ENCODE results near the gene CCZ1B.
A peak's percentile ranks its signal among the peaks of the same experiment; 100 is the strongest.
"Not testable (repeated sequence)": the region's sequence is repeated elsewhere in the genome, so short reads cannot be mapped to it uniquely, and the experiment has no call there.

CCZ1B gene

GRCh38 chr7:6830026-6830425, 4.0 kb upstream of the CCZ1B start:
- DNase-seq = not testable (repeated sequence)

DNA sequence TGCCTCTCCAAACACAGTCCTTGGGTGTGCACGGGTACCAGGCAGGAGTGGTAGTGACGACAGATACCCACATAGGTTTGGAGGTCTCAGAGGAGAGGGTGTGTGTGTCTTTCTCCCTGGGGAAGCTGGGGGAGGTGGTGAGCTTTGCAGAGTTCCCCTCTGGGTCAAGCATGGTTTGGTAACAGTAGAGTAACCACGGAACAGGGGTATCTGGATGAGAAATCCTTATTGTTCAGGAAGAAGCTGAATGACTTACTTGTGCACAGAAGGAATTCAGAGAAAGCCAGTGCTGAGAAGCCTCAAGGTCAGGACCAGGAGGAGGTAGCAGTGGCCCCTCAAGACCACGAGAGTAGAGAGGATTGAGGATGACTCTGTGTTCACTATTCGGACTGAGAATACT, 3.5 kb upstream of the CCZ1B start:
- DNase-seq = not testable (repeated sequence)

- DNase-seq = peak; percentile 70
Measured at GRCh38 chr7:6827180-6827579, 1.1 kb upstream of the CCZ1B start.

DNA sequence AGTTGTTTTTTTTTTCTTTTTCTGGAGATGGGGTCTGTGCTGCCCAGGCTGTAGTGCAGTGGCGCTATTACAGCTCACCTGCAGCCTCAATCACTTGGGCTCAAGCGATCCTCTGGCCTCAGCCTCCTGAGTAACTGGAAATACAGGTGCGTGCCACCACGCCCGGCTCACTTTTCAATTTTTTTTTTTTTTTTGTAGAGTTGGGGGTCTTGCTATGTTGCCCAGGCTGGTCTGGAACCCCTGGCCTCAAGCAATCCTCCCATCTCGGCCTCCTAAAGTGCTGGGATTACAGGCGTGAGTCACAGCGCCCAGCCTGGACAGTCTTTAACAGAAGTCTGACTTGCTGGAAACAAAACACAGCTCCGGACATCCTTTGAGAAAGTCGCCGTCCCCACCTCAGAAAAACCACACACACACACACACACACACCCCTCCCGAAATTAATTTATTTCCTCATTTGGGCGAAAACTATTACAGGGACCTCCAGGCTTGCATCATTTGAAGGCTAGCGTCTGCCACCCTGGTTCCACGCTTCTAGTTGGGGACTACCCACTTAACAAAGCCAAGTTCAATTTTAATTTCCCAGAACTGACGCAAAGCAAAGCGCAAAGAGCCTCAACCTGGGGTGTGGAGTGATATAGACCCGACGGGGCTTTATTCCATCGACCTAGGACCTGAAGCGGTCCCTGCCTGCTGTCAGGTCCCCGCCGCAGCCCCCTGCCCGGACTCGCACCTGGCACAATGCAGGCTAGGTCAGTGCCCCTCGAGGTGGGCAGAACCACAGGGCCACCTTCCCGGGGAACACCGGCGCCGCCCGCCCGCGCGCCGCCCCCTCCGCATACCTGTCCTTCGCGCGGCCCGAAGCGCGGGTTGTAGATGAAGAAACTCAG, 594 bp downstream of the CCZ1B start:
- not testable (repeated sequence) for DNase-seq

DNA sequence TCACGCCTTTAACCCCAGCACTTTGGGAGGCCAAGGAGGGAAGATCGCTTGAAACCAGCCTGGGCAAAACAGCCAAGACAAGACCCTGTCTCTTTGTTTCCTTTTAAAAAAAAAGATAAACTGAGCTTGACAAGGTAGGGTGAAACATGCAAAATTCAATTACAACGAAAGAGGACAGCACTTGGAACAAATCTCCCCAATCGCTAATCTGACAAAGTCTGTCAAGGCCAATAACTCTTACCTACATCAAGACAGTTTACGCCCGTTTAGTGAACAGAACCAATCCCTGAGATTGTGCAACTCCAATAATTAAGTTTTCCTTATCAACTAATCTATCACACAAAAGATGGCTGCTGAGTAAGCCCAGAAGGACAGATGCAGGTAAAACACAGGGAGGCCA, 4.5 kb downstream of the CCZ1B start:
- DNase-seq = not testable (repeated sequence)

- DNase-seq = not testable (repeated sequence)
Measured at GRCh38 chr7:6815470-6815869, 10.6 kb downstream of the CCZ1B start.

- DNase-seq = not testable (repeated sequence)
Measured at GRCh38 chr7:6813011-6813410, 13.1 kb downstream of the CCZ1B start.

GRCh38 chr7:6807959-6808358, 18.1 kb downstream of the CCZ1B start:
- DNase-seq = not testable (repeated sequence)

DNA sequence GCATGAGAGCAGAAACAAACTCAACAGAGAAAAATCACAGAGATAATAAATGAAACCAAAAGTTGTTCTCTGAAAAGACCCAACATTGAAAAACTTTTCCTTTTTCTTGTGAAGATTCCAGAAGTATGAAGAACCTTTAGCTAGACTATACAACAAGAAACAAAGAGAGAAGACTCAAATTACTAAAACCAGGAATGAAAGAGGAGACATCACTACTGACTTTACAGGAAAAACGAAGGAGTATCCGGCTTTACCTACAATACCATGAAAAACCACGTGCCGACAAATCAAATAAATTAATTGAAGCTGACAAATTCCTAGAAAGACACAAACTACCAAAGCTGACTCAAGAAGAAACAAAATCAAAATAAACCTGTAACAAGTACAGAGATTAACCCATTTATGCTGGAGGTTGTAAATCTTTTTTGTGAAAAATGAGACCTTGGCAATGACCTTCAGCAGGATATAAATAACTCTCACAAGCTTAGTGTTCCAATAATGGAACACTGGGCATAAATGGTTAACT, 18.6 kb downstream of the CCZ1B start:
- DNase-seq = not testable (repeated sequence)

GRCh38 chr7:6800331-6800730, 25.7 kb downstream of the CCZ1B start:
- DNase-seq = not testable (repeated sequence)

DNA sequence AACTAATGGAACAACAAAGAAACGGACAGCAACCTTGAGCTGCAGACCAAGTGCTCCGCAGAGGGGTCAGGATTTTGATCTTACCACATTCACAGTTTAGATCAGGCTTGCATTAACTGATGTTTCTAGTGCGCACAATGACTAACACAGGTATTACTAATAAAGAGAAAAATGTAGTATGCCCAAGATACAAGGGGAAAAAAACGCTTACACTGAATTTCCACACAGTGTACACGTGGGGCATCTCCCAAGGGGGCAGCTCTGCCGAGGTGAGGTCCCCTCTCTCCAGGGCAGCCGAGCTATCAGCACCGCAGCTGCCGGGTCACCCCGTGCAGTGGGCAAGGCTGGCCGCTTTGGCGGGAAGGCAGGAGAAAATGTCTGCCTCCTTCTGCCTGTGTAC, 26.2 kb downstream of the CCZ1B start:
- not testable (repeated sequence) for DNase-seq

DNA sequence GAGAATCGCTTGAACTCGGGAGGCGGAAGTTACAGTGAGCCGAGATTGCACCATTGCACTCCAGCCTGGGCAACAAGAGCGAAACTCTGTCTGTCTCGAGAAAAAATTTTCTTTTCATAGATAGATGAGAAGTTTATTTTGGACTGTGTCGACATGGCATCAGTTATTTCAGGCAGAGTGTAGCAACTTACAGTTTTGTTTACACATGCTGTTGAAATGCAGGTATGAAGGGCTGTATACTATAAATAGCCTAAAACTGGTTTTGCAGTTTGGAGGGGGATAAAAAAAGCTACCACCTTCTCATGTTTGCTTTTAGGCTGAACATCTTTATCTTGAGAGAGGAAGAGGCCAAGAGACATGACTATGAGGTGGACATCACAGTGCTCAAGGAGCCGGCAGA, 28.0 kb downstream of the CCZ1B start:
- not testable (repeated sequence) for DNase-seq

DNA sequence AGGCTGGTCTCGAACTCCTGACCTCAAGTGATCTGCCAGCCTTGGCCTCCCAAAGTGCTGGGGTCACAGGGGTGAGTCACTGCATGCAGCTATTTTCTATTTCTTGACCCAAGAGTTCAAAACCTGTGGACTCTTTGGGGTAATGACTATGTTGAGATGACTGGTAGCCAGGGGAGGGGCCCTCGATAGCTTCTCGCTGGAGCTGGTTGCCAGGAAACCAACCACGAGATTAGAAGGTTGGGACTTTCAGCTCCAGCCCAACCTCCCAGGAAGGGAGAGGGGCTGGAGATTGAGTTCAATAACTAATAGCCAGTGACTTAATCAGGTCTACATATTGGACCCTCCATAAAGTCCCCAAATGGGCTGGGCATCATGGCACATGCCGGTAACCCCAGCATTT, 28.9 kb downstream of the CCZ1B start:
- DNase-seq = not testable (repeated sequence)

- DNase-seq = not testable (repeated sequence)
Measured at GRCh38 chr7:6794276-6794675, 31.8 kb downstream of the CCZ1B start.

DNA sequence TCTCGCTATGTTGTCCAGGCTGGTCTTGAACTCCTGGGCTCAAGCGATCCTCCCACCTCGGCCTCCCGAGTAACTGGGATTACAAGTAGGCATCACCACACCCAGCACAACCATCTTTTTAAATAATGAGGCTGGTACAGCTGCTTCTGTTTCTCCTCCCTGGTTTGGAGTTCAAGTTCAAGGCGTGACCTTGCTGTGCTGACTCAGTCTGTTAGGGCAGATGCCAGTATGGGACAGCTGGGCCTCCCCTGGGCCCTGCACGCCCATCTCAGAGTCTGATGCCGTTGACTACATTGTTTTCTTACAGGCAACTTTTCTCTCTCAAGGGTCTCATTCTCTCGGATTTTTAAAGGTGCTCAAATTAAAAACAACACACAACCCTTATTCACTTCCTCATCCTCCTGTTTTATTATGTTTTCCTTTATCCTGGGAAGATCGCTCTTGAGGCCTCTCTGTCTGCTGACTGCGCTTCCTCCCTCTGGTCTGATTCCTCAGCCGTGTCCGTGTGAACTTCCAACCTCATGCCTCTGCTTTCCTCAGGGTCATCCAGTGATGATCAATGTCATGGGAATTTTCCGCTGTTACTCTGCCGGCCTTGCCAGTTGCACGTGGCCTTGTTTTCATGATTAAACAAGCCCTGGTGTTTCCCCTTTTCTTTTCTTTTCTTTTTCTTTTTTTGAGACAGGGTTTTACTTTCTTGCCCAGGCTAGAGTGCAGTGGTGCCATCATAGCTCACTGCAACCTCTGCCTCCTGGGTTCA, 33.8 kb downstream of the CCZ1B start:
- DNase-seq = not testable (repeated sequence)

DNA sequence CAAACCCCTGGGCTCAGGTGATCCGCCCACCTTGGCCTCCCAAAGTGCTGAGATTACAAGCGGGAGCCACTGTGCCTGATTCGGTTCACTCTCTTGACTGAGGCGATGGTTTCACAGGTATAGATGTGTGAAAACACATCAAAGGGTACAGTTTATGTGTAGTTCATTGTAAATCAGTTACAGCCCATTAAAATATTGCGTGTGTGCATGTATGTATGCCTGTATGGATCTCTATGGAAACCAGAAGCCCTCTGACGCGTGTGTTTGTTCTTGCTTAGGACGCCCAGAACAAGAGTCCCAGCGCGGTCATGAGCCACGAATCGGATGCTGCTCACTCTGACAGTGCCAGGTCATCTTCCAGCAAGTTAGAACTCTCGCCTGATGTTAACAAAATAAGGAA, 36.7 kb downstream of the CCZ1B start:
- DNase-seq = not testable (repeated sequence)

DNA sequence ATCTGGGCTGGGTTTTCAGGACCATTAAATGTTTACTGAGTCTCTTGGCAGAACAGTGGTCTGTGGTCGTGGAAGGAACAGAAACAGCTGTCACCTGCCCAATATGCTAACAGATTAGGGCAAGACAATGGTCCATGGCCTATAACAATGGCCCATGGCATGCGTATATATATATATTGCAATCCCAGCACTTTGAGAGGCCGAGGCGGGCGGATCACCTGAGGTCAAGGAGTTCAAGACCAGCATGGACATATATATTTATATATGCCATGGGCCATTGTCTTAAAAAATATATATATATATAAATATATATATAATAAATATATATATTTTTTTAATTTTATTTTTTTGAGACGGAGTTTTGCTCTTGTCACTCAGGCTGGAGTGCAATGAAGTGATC, 44.5 kb downstream of the CCZ1B start:
- DNase-seq = not testable (repeated sequence)

DNA sequence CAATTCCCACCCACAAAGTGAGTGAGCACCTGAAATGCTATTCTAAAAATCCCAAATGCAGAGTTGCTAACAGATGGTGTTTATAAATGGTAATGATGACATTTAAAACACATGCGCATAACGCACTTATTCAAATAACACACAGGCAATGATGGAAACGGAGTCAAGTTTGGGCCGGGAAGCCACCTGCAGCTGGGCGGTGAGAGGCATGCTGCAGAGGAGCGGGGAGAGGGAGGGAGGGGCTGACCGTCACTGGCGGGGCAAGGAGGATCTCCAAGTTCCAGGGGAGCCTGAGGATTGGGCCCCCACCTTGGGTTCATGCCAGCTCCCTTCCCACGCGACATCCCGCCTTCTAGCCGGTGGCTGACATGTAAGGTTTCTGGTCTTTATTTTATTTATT, 64.9 kb downstream of the CCZ1B start:
- not testable (repeated sequence) for DNase-seq

- DNase-seq = not testable (repeated sequence)
Measured at GRCh38 chr7:6753964-6754363, 72.1 kb downstream of the CCZ1B start, which contains the start of gene RSPH10B2. Gene RSPH10B2 (plus strand): TSS chr7:6754103. CDS start chr7:6757678, 3,575 bp downstream.

DNA sequence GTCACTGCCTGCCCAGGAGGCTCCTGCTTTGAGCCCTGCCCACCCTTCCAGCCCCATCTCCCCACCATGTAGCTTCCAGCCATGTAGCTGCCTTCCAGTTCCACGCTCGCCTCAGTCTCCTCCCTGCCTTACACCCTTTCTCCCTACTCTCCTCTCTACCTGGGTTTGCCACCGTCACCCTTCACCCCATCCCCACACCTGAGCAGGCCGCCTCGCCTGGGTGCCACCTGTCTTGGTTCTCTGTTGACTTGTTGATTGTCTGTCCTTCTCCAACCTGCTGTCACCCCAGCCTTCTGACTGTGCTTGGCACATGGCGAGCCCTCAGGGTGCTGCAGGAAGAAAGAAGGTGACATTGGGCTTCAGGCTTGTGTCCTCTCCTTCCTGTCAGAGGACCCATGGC, 75.9 kb downstream of the CCZ1B start:
- not testable (repeated sequence) for DNase-seq

GRCh38 chr7:6749335-6749734, 76.7 kb downstream of the CCZ1B start:
- DNase-seq = not testable (repeated sequence)

All from NCI-H1417 treated with DMSO at 0.1 percent for 48 hours (cell line).